Mesenchymal stem cell (in vitro differentiated cells and primary cell): ENCODE data around the gene MCM9.

Source experiments
- DNase-seq: peaks from one replicate; pipeline ENCODE4 v3.0.0-alpha.2; 2013
- H2AFZ ChIP-seq: one replicate; pipeline ENCODE4 v1.6.1; 2013; ENCODE audit warnings: low read depth, mild to moderate bottlenecking, control low read depth, inconsistent platforms, low read length, moderate library complexity
- H2AK5ac ChIP-seq: 2 replicates; pipeline ENCODE4 v1.6.1; 2013; ENCODE audit warnings: low read length, moderate library complexity, mild to moderate bottlenecking, inconsistent platforms; ENCODE audit not compliant: severe bottlenecking
- H2BK120ac ChIP-seq: one replicate; pipeline ENCODE4 v1.6.1; 2013; ENCODE audit warnings: low read depth, mild to moderate bottlenecking, inconsistent platforms, low read length, moderate library complexity
- H2BK12ac ChIP-seq, 2 experiments: one replicate each; pipeline ENCODE4 v1.6.1; 2013; ENCODE audit warnings: inconsistent platforms in 2 of 2, low read length in 2 of 2, mild to moderate bottlenecking in 2 of 2, moderate library complexity in 2 of 2, control low read depth in 1 of 2
- H2BK15ac ChIP-seq: one replicate; pipeline ENCODE4 v1.6.1; 2013; ENCODE audit warnings: mild to moderate bottlenecking, low read depth, inconsistent platforms; ENCODE audit not compliant: poor library complexity, severe bottlenecking
- H2BK5ac ChIP-seq: 2 replicates; pipeline ENCODE4 v1.6.1; 2013; ENCODE audit warnings: low read depth, mild to moderate bottlenecking, low read length, control low read depth, inconsistent platforms; ENCODE audit not compliant: poor library complexity, severe bottlenecking
- H3K14ac ChIP-seq, 2 experiments: one replicate each; pipeline ENCODE4 v1.6.1; 2013; ENCODE audit warnings: inconsistent platforms in 2 of 2, low read length in 2 of 2, control low read depth in 1 of 2, mild to moderate bottlenecking in 1 of 2, moderate library complexity in 1 of 2
- H3K18ac ChIP-seq, 2 experiments: one replicate each; pipeline ENCODE4 v1.6.1; 2013; ENCODE audit warnings: inconsistent platforms in 2 of 2, low read length in 2 of 2, control low read depth in 1 of 2, low read depth in 1 of 2, mild to moderate bottlenecking in 1 of 2
- H3K23ac ChIP-seq, 2 experiments: one replicate each; pipeline ENCODE4 v1.6.1; 2013; ENCODE audit warnings: inconsistent platforms in 2 of 2, low read length in 2 of 2, mild to moderate bottlenecking in 2 of 2, moderate library complexity in 2 of 2, control low read depth in 1 of 2
- H3K27ac ChIP-seq: 2 replicates; pipeline ENCODE4 v1.5.1; 2013; ENCODE audit warnings: mild to moderate bottlenecking, moderate library complexity, low read length, control low read depth, inconsistent platforms; ENCODE audit not compliant: poor library complexity, severe bottlenecking
- H3K27me3 ChIP-seq, 2 experiments: 2 replicates each; pipeline versions ENCODE4 v1.6.1 to v1.7.0; 2013; ENCODE audit warnings: low read length in 2 of 2, mild to moderate bottlenecking in 2 of 2, moderate library complexity in 2 of 2, control low read depth in 1 of 2, inconsistent platforms in 1 of 2; ENCODE audit not compliant: control insufficient read depth in 1 of 2, insufficient read depth in 1 of 2
- H3K36me3 ChIP-seq, 2 experiments: 2 replicates each; pipeline versions ENCODE4 v1.6.1 to v1.7.0; 2013; ENCODE audit warnings: low read length in 2 of 2, control low read depth in 1 of 2, inconsistent platforms in 1 of 2, low read depth in 1 of 2, mild to moderate bottlenecking in 1 of 2; ENCODE audit not compliant: insufficient read depth in 2 of 2, control insufficient read depth in 1 of 2
- H3K4ac ChIP-seq, 2 experiments: one replicate each; pipeline ENCODE4 v1.6.1; 2013; ENCODE audit warnings: inconsistent platforms in 2 of 2, low read length in 2 of 2, mild to moderate bottlenecking in 2 of 2, moderate library complexity in 2 of 2, control low read depth in 1 of 2, low read depth in 1 of 2
- H3K4me1 ChIP-seq: 2 replicates; pipeline ENCODE4 v1.6.1; 2013; ENCODE audit warnings: low read depth, low read length, control low read depth; ENCODE audit not compliant: control insufficient read depth, insufficient read depth
- H3K4me2 ChIP-seq: 2 replicates; pipeline ENCODE4 v1.6.1; 2013; ENCODE audit warnings: low read length, mild to moderate bottlenecking, inconsistent platforms; ENCODE audit not compliant: poor library complexity, severe bottlenecking
- H3K4me3 ChIP-seq, 2 experiments: 2 replicates each; pipeline versions ENCODE4 v1.5.1 to v1.7.0; 2013; ENCODE audit warnings: low read length in 2 of 2, mild to moderate bottlenecking in 2 of 2, control low read depth in 1 of 2, low read depth in 1 of 2; ENCODE audit not compliant: insufficient read depth in 1 of 2
- H3K79me1 ChIP-seq: replicated peaks from 2 replicates; pipeline ENCODE4 v1.6.1; 2013; ENCODE audit warnings: mild to moderate bottlenecking, control low read depth, low read length, inconsistent platforms; ENCODE audit not compliant: poor library complexity, severe bottlenecking
- H3K9ac ChIP-seq: 2 replicates; pipeline ENCODE4 v1.7.0; 2013; ENCODE audit warnings: mild to moderate bottlenecking, low read length, moderate library complexity
- H3K9me3 ChIP-seq: 2 replicates; pipeline ENCODE4 v1.7.0; 2013; ENCODE audit warnings: mild to moderate bottlenecking, low read length; ENCODE audit not compliant: control insufficient read depth
- H4K8ac ChIP-seq: one replicate; pipeline ENCODE4 v1.6.1; 2013; ENCODE audit warnings: inconsistent platforms, mild to moderate bottlenecking, low read length, moderate library complexity
- H4K91ac ChIP-seq: one replicate; pipeline ENCODE4 v1.6.1; 2013; ENCODE audit warnings: mild to moderate bottlenecking, low read length, inconsistent platforms
- WGBS: methylation state at CpG from one replicate; pipeline ENCODE4 v1.1.7; 2013; ENCODE audit warnings: mixed read lengths; 5-methylcytosine and 5-hydroxymethylcytosine counted together

MCM9 gene

GRCh38 chr6:118860880-118861279 is 74.1 kb downstream of the MCM9 start:
- Histone ChIP-seq H2BK120ac (no peak overlapping the region), H3K4me1 (peaks cover 5% of the 10 kb centered on the region), H3K18ac (no peak overlapping the region), H3K4me3 (no peak overlapping the region), H3K36me3 (peaks cover 0 to 17% of the 10 kb centered on the region in 2 experiments), H4K91ac (no peak overlapping the region), H3K4ac (no peak overlapping the region), H3K27ac (no peak overlapping the region), H3K4me2 (no peak overlapping the region), H2AFZ (no peak overlapping the region), H2BK15ac (no peak overlapping the region), H2BK12ac (no peak overlapping the region), H2BK5ac (no peak overlapping the region), H3K9ac (no peak overlapping the region), H3K27me3 (no peaks in the 10 kb centered on the region), H3K23ac (peak overlapping the region in 1 of 2 experiments; percentile 63), H4K8ac (no peak overlapping the region), H2AK5ac (no peak overlapping the region), H3K79me1 (peaks cover 38% of the 10 kb centered on the region), H3K9me3 (no peaks in the 10 kb centered on the region), H3K14ac (no peak overlapping the region)
- DNase-seq: no peak
- 99% methylated on average over 10 of the region's 10 CpGs for WGBS

GRCh38 chr6:118860363-118860762 is 74.6 kb downstream of the MCM9 start:
- WGBS: no CpG with 5 or more reads among the region's 1 CpG
- H3K27ac ChIP-seq: no peak overlapping the region

GRCh38 chr6:118859517-118860064 is 75.4 kb downstream of the MCM9 start:
- H3K23ac ChIP-seq: no peak overlapping the region
- no peak overlapping the region for H3K4ac ChIP-seq
- H3K4me2 ChIP-seq: no peak overlapping the region
- H2BK12ac ChIP-seq: no peak overlapping the region
- no peak overlapping the region for H4K91ac ChIP-seq
- no peaks in the 10 kb centered on the region for H3K9me3 ChIP-seq
- H3K4me3 ChIP-seq: no peak overlapping the region
- H3K36me3 ChIP-seq: peaks cover 0 to 17% of the 10 kb centered on the region in 2 experiments
- no peak overlapping the region for H2BK15ac ChIP-seq
- no peak for DNase-seq
- H3K14ac ChIP-seq: no peak overlapping the region
- H2AK5ac ChIP-seq: no peak overlapping the region
- no peak overlapping the region for H3K27ac ChIP-seq
- peaks cover 33% of the 10 kb centered on the region for H3K79me1 ChIP-seq
- 60% methylated on average over 3 of the region's 3 CpGs for WGBS
- H2BK5ac ChIP-seq: no peak overlapping the region
- no peak overlapping the region for H4K8ac ChIP-seq
- peaks cover 5% of the 10 kb centered on the region for H3K4me1 ChIP-seq
- no peak overlapping the region for H3K9ac ChIP-seq
- H3K18ac ChIP-seq: no peak overlapping the region
- H2BK120ac ChIP-seq: no peak overlapping the region
- H2AFZ ChIP-seq: no peak overlapping the region
- no peaks in the 10 kb centered on the region for H3K27me3 ChIP-seq

More at GRCh38 chr6:118860363-118860762, 74.6 kb downstream of the MCM9 start:
- Histone ChIP-seq H4K8ac (no peak overlapping the region), H3K4me3 (no peak overlapping the region), H2BK12ac (no peak overlapping the region), H3K14ac (no peak overlapping the region), H3K4ac (no peak overlapping the region), H4K91ac (no peak overlapping the region), H3K4me1 (peaks cover 5% of the 10 kb centered on the region), H3K79me1 (peaks cover 37% of the 10 kb centered on the region), H3K9ac (no peak overlapping the region), H3K4me2 (no peak overlapping the region), H3K9me3 (no peaks in the 10 kb centered on the region), H2BK15ac (no peak overlapping the region), H2BK5ac (no peak overlapping the region), H3K36me3 (peaks cover 0 to 17% of the 10 kb centered on the region in 2 experiments), H2AK5ac (no peak overlapping the region), H3K27me3 (no peaks in the 10 kb centered on the region), H2BK120ac (no peak overlapping the region), H2AFZ (no peak overlapping the region), H3K18ac (no peak overlapping the region), H3K23ac (no peak overlapping the region)
- DNase-seq: no peak

GRCh38 chr6:118856301-118856700 is 78.7 kb downstream of the MCM9 start:
- no peak overlapping the region for H3K4me3 ChIP-seq
- H2BK12ac ChIP-seq: no peak overlapping the region
- no peak overlapping the region for H2AK5ac ChIP-seq
- H3K4ac ChIP-seq: no peak overlapping the region
- no peak overlapping the region for H2BK120ac ChIP-seq
- no peaks in the 10 kb centered on the region for H3K27me3 ChIP-seq
- no peak overlapping the region for H2AFZ ChIP-seq
- no peak overlapping the region for H3K23ac ChIP-seq
- H3K4me2 ChIP-seq: no peak overlapping the region
- H3K18ac ChIP-seq: peak overlapping the region in 1 of 2 experiments; percentile 22
- H3K4me1 ChIP-seq: peaks cover 3% of the 10 kb centered on the region
- no peak overlapping the region for H4K8ac ChIP-seq
- peaks cover 28% of the 10 kb centered on the region for H3K79me1 ChIP-seq
- 76% methylated on average over 4 of the region's 4 CpGs for WGBS
- no peaks in the 10 kb centered on the region for H3K9me3 ChIP-seq
- H4K91ac ChIP-seq: no peak overlapping the region
- no peak overlapping the region for H2BK15ac ChIP-seq
- H3K36me3 ChIP-seq: peaks cover 0 to 7% of the 10 kb centered on the region in 2 experiments
- no peak overlapping the region for H3K27ac ChIP-seq
- H3K14ac ChIP-seq: no peak overlapping the region
- H3K9ac ChIP-seq: no peak overlapping the region
- no peak for DNase-seq
- H2BK5ac ChIP-seq: no peak overlapping the region
